ENCODE data around the gene DACT3. TPM values are rescaled to one million over a fixed set of nuclear protein-coding genes. Genes with fewer than 3 reads are reported as not detected.

Gene DACT3
- polyA plus RNA-seq, 1 donor from 2014 or later = 29.3 TPM

DNA sequence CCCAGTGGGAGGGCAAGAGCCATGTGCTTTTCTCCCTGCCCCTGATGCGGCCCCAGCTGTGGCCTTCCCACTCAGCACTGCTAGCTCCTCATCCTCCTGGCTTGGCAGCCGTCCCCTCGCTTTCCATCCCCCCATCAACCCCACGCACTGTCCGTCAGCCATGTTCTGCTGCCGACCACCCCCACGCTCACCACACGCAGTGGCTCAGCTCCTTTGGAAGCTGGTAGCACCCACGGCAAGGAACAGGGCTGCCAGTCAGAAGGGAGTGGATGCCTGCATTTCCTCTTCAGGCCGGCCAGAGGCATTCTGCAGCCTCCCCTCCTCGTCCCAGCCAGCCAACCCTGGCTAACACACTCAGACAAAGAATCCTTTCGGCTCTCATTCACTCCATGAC lies 53.5 kb downstream of the DACT3 start:
- no peaks in the 10 kb centered on the region for H3K27me3 ChIP-seq (ENCODE audit: insufficient read depth, low read depth, low read length)
- no peak overlapping the region for H3K4me3 ChIP-seq (ENCODE audit: low read length)
- no peak for TF ChIP-seq RAD21 (conservative IDR thresholded peaks at IDR 0.05)
- H3K36me3 ChIP-seq (ENCODE audit: insufficient read depth, low read length) = no peaks in the 10 kb centered on the region
- H2AFZ ChIP-seq (ENCODE audit: low read depth, low read length) = no peak overlapping the region
- no peak overlapping the region for H3K27ac ChIP-seq (ENCODE audit: low read length)
- H3K79me2 ChIP-seq (replicated peaks; ENCODE audit: insufficient read depth, low read length) = peaks cover 42% of the 10 kb centered on the region
- H3F3A ChIP-seq (ENCODE audit: insufficient read depth, low read length, poor library complexity, severe bottlenecking) = no peaks in the 10 kb centered on the region
- no peaks in the 10 kb centered on the region for H3K9me2 ChIP-seq (ENCODE audit: insufficient read depth, low read length)
- no peaks in the 10 kb centered on the region for H3K9me3 ChIP-seq (ENCODE audit: low read length)
- no peak overlapping the region for H3K4me2 ChIP-seq (ENCODE audit: low read length)
- H4K20me1 ChIP-seq (ENCODE audit: insufficient read depth) = peaks cover 41% of the 10 kb centered on the region
- no peak overlapping the region for H3K9ac ChIP-seq (ENCODE audit: low read length)

- H3K4me3 ChIP-seq (ENCODE audit: low read length) = no peak overlapping the region
- H3F3A ChIP-seq (ENCODE audit: insufficient read depth, low read length, poor library complexity, severe bottlenecking) = no peaks in the 10 kb centered on the region
- H3K27me3 ChIP-seq (ENCODE audit: insufficient read depth, low read depth, low read length) = no peaks in the 10 kb centered on the region
- TF ChIP-seq REST (IDR thresholded peaks at IDR 0.05; ENCODE audit: borderline replicate concordance) (no peak), EZH2 (IDR thresholded peaks at IDR 0.05; ENCODE audit: borderline replicate concordance, insufficient read depth, low read length, poor library complexity, severe bottlenecking) (no peak), CTCF (IDR thresholded peaks at IDR 0.05; ENCODE audit: poor library complexity, severe bottlenecking) (no peak), POLR2AphosphoS5 (IDR thresholded peaks at IDR 0.05) (no peak), RAD21 (conservative IDR thresholded peaks at IDR 0.05) (no peak), MXI1 (conservative IDR thresholded peaks at IDR 0.05; ENCODE audit: poor library complexity, severe bottlenecking) (no peak), TAF1 (IDR thresholded peaks at IDR 0.05; ENCODE audit: low read depth) (no peak), EP300 (conservative IDR thresholded peaks at IDR 0.05; ENCODE audit: poor library complexity, severe bottlenecking) (no peak), SMC3 (conservative IDR thresholded peaks at IDR 0.05; ENCODE audit: poor library complexity) (no peak)
- H3K9ac ChIP-seq (ENCODE audit: low read length) = no peak overlapping the region
- H3K9me2 ChIP-seq (ENCODE audit: insufficient read depth, low read length) = no peaks in the 10 kb centered on the region
- H3K79me2 ChIP-seq (replicated peaks; ENCODE audit: insufficient read depth, low read length) = peaks cover 47% of the 10 kb centered on the region
- no peaks in the 10 kb centered on the region for H3K36me3 ChIP-seq (ENCODE audit: insufficient read depth, low read length)
- H3K27ac ChIP-seq (ENCODE audit: low read length) = no peak overlapping the region
- no peak overlapping the region for H2AFZ ChIP-seq (ENCODE audit: low read depth, low read length)
- H3K4me2 ChIP-seq (ENCODE audit: low read length) = no peak overlapping the region
- peaks cover 41% of the 10 kb centered on the region for H4K20me1 ChIP-seq (ENCODE audit: insufficient read depth)
- H3K9me3 ChIP-seq (ENCODE audit: low read length) = no peaks in the 10 kb centered on the region
Observed at GRCh38 chr19:46606681-46607447, 54.1 kb downstream of the DACT3 start.

All from neural cell (in vitro differentiated cells).